NCI-H2171 (cell line): ENCODE results near the gene WRAP53.

Experiments used
- DNase-seq: peaks from one replicate; lab custom pipeline; 2025; lab: John Stamatoyannopoulos, UW

Gene WRAP53

DNA sequence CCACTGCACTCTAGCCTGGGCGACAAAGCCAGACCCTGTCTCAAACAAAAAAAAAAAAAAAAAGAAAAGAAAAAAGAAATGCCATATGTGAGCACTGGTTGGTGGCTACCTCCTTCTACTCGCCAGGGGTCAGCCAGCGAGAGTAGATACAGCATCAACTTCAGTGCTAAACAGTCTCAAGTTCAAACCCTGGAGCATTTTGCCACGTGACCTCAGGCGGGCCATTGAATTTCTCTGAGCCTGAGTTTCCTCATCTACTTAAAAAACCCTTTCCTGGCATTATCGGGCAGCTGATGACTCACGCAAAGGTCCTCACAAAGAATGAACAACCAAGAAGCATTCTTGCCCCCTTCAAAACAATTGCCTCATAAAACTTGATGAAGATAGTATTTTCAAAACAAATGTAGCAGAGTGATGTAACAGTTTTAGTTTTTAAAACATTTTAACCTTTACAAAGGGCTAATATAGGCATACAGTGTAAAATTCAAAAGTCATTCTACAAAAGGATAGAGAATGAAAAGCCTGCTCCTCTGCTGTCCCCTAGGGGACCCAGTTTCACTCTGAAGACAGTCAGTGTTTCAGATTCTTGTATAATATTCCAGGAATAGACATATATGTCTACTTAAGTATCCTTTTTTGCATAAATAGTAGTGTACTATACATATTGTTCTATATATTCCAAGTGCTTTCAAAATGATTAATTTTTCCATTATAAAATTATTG lies 57.6 kb downstream of the WRAP53 start:
- no peak for DNase-seq

- no peak for DNase-seq
These were observed 59.4 kb downstream of the WRAP53 start for GRCh38 chr17:7747635-7748071.

- DNase-seq = no peak
These were observed 59.9 kb downstream of the WRAP53 start for GRCh38 chr17:7748076-7748775.

DNA sequence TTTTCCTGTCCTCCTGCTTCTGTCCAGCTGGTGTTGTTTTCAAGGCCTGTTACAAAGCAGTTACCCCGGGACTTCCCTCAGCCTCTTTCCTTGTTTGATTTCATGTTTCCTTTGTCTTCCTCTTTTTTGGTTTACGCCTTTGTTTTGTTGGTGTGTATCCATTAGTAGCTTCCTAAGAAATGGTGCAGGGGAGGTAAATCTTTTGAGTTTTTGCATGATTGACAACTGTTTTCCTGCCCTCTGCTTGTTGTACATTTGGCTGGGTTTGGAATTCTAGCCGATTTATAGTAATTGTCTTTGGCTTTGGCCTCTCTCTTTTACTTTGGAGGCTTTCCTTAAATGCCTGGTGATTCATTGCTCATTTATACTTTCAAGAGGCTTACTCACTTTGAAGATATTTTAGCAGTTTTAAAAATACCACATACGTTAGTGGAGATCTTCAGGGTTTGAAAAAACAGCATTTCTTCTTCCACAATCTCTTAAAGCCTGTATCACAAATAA lies 62.1 kb downstream of the WRAP53 start:
- DNase-seq = no peak
